NCI-H1105 treated with DMSO at 0.1 percent for 48 hours (cell line): ENCODE data around the gene RASSF7.

Experiments used
- DNase-seq: peaks from one replicate; lab custom pipeline; 2025; lab: John Stamatoyannopoulos, UW

Gene RASSF7

DNA sequence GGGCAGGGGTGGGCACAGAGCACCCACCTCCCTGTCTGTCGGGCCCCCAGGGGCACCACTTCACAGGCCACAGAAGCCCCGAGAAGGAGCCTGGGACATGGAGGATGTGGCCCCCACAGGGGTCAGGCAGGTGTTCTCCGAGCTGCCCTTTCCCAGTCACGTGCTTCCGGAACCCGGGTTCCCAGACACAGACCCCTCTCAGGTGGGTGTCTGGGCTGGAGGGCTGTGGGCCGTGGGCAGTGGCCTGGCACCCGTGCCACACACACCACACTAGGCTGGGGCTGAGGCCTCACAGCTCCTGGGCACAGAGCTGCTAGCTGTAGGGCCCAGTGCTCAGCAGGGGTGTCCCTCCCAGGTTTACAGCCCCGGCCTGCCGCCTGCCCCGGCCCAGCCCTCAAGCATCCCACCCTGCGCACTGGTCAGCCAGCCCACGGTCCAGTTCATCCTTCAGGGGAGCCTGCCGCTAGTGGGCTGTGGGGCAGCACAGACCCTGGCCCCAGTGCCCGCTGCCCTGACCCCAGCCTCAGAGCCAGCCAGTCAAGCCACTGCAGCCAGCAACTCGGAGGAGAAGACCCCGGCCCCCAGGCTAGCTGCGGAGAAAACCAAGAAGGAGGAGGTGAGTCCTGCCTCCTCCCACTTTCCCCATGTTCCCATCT is 49.5 kb downstream of the RASSF7 start:
- no peak for DNase-seq

- no peak for DNase-seq
Observed at GRCh38 chr11:611001-611996, 50.5 kb downstream of the RASSF7 start.

- peak; percentile 56 for DNase-seq
Observed at GRCh38 chr11:612201-612960, 51.6 kb downstream of the RASSF7 start.

GRCh38 chr11:612961-613300 is 52.2 kb downstream of the RASSF7 start:
- no peak for DNase-seq

GRCh38 chr11:613369-613968 is 52.7 kb downstream of the RASSF7 start:
- peak; percentile 12 for DNase-seq
